ENCODE measurements around the gene LPGAT1.
A peak's percentile ranks its signal among the peaks of the same experiment; 100 is the strongest.
"Not testable (repeated sequence)": the region's sequence is repeated elsewhere in the genome, so short reads cannot be mapped to it uniquely, and the experiment has no call there.

LPGAT1 gene

DNA sequence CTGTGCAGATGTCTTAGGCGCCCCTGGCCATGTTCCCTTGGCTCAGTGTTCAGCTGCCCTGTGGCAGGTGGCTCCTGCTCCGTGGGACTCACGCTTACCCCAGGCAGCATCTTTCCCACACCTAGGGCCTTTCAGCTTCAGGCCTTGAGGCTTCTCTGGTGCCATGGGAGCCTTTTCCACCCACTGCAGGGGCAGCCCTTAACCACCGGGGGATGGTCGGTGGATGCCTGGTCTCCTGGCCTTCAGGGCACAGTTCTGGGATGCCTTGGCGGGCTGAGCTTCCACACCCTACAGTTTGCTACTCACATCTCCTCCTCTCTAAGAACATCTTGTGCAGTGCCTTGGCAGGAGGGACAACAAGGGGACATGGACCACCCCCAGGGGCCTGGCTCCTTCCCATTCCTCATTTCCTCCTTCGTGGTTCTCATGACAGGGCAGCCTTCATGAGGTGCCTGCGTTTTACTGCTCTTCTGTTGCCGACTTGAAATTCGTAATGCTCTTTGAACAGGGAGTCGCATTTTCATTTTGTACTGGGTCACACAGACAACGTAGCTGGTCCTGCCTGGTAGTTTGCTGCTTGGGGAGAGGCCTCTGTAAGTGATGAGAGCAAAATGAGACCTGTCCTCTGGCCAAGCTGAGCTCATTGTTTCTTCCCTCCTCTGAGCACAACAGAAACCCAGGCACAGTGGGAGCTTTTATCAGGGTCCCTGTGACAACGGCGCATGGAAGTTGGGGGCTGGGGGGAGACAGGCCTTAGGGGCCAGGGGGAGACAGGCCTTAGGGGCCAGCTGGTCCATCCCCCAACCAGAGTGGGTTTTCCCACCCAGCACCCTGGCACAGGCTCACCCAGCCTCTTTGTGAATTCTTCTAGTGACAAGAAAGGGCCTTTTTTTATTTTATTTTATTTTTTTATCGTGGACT, 93.2 kb downstream of the LPGAT1 start:
- H3K27ac ChIP-seq, result no peak overlapping the region
- DNase-seq (ENCODE audit: low read depth, low spot score), result no peak

- DNase-seq (ENCODE audit: low read depth, low spot score), result no peak
Observed at GRCh38 chr1:211736351-211736915, 94.1 kb downstream of the LPGAT1 start.

GRCh38 chr1:211735208-211736170, 95.1 kb downstream of the LPGAT1 start:
- H3K27ac ChIP-seq, result no peak overlapping the region
- DNase-seq (ENCODE audit: low read depth, low spot score), result peak; percentile 14

More at GRCh38 chr1:211736351-211736915, 94.1 kb downstream of the LPGAT1 start:
- no peak overlapping the region for H3K27ac ChIP-seq

- DNase-seq (ENCODE audit: low read depth, low spot score), result no peak
Observed at GRCh38 chr1:211734791-211735190, 95.8 kb downstream of the LPGAT1 start.

DNA sequence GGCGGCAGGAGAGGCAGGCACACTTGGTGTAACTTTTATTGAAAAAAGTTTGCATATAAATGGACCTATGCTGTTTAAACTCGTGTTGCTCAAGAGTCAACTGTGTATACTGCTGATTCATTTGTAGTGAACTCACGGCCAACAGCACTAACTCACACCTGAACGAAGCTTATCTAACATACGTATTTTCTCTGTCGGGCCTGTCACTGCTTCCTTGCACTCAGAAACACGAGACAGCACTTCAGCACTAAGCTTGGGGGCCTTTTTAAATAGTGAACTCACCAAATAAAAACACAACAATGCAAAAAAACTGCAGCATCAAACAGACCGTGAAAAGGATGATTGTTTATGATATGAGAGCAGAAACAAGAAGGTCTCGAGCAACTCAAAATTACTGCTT, 96.2 kb downstream of the LPGAT1 start:
- no peak overlapping the region for H3K27ac ChIP-seq
- DNase-seq (ENCODE audit: low read depth, low spot score), result no peak

More at GRCh38 chr1:211734791-211735190, 95.8 kb downstream of the LPGAT1 start:
- H3K27ac ChIP-seq, result no peak overlapping the region

DNA sequence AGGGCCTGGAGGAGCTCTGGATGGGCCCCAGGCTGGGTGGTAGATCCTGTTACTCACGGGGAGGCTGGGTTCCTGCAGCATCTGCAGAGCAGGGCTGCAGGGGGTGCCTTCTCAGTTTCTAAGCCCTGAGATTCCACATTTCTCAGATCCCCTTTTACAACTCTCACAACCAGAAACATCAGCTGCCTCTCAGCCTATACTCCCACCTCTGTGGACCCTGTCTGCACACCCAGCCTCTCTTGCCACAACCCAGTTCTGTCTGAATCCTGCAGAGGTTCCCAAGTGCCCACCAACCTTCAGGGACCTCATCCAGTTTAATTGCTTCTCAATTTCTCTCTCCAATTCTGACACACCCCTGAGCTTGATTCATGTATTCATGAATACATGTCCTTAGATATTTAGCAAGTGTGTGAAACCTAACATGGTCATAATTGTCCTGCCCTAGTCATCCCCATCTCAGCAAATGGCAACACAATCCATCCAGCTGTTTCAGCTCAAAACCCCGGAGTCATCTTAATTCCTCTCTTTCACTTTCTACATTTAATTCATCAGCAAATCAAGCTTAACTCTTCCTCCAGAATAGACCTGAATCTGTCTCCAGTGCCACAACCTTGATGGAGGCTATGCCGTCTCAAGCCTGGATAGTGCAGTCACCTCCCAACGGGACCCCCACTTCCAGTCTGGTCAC, 98.1 kb downstream of the LPGAT1 start:
- H3K27ac ChIP-seq, result no peak overlapping the region
- DNase-seq (ENCODE audit: low read depth, low spot score), result no peak

DNA sequence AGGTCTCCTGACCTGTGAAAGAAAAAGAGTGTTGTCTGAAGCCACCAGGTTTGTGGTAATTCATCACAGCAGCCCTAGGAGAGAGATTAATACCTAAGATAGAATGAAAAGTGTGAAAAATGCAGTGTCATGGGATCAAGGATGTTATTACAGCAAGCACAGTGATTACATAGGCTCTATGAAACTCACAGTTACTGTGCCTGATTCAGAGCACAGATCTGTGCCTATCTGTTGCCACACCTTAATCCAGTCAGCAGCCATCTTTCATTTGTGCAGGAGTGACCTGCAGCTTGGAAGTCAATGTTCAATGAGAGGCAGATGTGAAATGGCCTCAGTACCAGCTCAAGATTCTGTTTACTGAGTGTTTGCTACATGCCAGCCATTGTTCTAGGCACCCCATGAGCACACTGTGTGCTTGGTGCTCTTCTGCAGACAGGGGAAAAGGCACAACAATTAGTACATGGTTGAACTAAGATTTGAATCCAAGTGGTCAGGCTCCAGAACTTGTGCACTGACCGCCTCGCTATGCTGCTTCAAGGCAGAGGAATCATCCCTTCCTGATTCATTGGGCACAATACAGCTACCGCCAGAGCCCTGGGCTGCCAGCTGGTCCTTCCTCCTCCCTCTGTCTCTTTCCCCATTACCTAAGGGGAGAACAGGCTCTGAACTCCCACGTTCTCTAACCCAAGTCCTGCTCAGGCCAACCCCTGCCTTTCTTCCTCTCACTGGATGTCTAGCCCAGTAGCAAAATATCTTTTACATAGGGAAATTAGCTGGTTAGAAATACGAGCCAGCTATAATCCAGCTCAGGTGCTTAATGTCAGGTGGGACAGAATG, 98.9 kb downstream of the LPGAT1 start:
- H3K27ac ChIP-seq, result no peak overlapping the region
- no peak for DNase-seq (ENCODE audit: low read depth, low spot score)

DNA sequence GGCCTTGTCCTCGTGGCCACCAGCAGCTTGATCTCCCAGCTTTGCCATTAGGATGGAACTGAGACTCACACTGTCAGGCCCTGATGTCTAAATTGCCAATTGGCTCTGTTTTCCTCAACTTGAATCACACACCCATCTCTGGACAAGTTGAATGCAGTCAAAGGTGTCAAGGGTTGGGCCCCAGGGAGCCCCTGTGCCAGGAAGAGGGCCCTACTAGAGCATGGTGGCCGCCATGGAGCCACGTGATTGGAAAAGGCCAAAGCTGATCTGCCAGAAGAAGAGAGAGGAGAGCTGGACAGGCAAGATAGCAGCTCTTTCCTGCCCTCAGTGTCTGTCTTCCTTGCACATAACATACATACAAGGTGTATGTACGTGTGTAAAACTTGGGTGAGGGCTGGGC, 100.2 kb downstream of the LPGAT1 start:
- H3K27ac ChIP-seq, result no peak overlapping the region
- DNase-seq (ENCODE audit: low read depth, low spot score), result no peak

GRCh38 chr1:211729238-211729637, 101.3 kb downstream of the LPGAT1 start:
- no peak overlapping the region for H3K27ac ChIP-seq
- no peak for DNase-seq (ENCODE audit: low read depth, low spot score)

DNA sequence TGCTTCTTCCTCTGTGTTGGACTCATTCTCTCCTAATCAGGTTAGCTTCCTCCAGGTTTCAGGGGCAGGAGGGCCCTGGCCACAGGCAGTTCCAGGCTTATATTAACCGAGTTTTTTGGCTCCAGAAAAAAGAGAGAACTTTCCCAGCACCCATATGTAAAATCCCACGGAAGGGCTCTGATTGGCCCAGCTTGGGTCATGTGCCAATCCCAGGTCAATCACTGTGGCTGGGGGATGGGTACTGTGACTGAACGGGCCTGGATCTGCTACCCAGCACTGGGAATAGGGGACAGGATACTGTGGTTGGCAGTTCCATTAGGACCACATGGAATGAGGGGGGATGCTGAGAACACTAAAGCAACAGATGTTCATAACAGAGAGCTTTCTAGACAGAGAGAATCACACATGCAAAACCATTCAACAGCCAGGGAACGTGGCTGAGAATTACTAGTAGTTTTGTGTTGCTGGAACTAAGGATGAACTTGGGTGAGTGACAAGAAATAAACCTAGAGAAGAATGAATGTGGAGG, 104.0 kb downstream of the LPGAT1 start:
- no peak for DNase-seq (ENCODE audit: low read depth, low spot score)
- no peak overlapping the region for H3K27ac ChIP-seq

DNA sequence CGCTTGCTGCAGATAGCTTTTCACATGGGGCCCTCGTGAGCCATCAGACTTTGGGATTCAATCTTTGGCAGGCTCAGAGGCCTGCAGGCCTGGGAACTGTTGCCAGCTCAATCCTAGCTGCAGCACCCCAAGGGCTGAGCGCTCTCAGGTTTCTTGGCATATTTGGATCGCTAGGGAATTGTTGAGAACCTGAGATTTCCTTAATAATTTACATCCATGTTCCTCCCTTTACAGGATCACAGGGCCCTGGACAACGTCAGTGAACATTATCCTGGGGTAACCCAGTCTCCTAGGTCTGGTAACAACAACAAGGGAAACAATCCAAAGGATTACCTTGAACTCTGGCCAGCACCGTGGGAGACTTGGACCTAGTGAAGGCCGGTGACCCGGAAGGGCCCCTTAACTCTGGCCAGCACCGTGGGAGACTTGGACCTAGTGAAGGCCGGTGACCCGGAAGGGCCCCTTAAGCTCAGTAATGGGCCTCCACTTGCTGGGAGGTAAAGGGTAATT, 105.8 kb downstream of the LPGAT1 start:
- no peak for DNase-seq (ENCODE audit: low read depth, low spot score)
- no peak overlapping the region for H3K27ac ChIP-seq

DNA sequence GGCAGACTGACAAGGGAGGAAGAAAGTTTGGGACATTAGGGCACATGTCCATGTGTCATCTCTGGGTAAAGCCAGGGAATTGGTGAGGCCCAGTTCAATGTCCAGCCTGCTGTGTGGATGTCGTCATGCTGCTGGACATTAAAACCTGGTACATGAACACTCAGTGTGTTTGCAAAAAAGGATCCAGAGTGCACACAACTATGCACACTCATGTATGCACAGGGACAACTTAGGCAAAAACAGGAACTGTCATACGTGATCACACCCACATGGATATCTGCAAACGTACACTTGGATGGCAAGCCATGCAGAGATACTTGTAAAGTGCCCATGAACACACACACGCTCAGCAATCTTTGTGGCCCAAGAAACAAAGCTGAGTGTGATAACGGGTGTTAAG, 107.3 kb downstream of the LPGAT1 start:
- no peak overlapping the region for H3K27ac ChIP-seq
- no peak for DNase-seq (ENCODE audit: low read depth, low spot score)

- H3K27ac ChIP-seq, result no peak overlapping the region
- DNase-seq (ENCODE audit: low read depth, low spot score), result no peak
Observed at GRCh38 chr1:211722277-211723175, 108.0 kb downstream of the LPGAT1 start.

DNA sequence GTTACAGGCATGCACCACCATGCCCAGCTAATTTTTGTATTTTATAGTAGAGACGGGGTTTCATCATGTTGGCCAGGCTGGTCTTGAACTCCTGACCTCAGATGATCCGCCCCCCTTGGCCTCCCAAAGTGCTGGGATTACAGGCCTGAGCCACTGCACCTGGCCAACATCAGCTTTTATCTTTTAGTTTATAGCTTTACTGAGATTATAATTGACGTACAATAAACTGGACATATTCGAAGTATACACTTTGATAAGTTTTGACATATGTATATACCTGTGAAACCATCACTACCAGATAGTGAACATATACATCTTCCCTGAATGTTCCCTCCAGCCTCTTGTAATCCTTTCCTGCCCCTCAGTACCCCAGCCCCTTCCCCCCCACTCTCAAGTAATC, 114.0 kb downstream of the LPGAT1 start:
- H3K27ac ChIP-seq, result not testable (repeated sequence)

DNA sequence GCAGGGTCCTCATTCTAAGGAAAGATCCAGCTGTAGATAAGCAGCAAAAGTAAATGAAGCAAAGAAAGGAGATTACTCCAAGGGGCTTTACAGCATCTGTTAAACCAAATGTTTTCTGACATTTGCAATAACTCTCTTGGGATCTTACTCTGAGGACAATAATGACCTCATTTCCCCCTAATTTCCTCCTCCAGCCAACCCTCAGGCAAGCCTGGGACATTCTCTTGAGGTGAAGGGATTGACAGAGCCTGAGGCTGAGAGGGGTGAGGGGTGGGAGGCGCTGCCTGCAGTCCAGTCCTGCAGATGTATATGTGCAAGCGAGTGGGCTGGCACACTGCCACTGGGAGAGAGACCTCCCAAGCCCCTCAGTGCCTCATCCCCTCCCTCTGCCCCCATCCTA, 114.6 kb downstream of the LPGAT1 start:
- DNase-seq (ENCODE audit: low read depth, low spot score), result no peak
- H3K27ac ChIP-seq, result no peak overlapping the region

More for the DNA sequence above, 114.0 kb downstream of the LPGAT1 start:
- not testable (repeated sequence) for DNase-seq (ENCODE audit: low read depth, low spot score)

DNA sequence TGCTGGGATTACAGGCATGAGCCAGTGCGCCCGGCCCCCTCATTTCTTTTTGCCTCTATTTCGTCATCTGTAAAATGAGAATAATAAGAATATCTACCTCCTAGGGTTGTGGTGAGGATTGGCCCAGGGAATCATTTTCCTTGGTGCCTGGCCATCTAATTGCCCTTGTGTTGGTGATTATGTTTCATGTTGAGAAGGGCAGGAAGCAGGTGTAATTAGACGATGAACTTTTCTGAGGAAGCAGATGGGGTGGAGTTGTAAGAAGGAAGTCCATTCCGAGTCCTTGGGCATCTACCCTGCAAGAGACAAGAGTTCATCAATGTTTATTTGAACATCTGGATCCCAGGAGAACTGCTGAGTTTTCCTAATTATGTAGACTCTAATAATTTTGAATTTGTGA, 116.4 kb downstream of the LPGAT1 start:
- H3K27ac ChIP-seq, result no peak overlapping the region
- no peak for DNase-seq (ENCODE audit: low read depth, low spot score)

- DNase-seq (ENCODE audit: low read depth, low spot score), result no peak
- no peak overlapping the region for H3K27ac ChIP-seq
Observed at GRCh38 chr1:211713231-211713630, 117.3 kb downstream of the LPGAT1 start.

DNA sequence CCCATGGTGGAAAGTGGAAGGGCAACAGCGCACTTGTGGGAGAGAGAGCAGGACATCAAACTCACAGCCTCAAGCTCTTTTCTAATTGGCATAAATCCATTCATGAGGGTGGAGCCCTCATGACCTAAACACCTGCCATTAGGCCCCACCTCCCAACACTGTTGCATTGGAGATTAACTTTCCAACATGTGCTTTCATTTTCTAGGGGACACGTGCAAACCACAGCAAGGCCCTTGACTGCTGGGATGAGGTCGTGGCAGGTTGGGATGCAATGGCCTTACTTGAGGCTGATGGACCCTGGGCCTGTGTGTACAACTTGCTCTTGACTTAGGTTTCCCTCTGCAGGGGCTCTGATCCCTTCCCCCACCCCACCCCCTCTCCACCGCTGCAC, 119.3 kb downstream of the LPGAT1 start:
- DNase-seq (ENCODE audit: low read depth, low spot score), result no peak
- no peak overlapping the region for H3K27ac ChIP-seq

Measured in epithelial cell of prostate (primary cell).